ENCODE results near the gene BCL7A.

DNA sequence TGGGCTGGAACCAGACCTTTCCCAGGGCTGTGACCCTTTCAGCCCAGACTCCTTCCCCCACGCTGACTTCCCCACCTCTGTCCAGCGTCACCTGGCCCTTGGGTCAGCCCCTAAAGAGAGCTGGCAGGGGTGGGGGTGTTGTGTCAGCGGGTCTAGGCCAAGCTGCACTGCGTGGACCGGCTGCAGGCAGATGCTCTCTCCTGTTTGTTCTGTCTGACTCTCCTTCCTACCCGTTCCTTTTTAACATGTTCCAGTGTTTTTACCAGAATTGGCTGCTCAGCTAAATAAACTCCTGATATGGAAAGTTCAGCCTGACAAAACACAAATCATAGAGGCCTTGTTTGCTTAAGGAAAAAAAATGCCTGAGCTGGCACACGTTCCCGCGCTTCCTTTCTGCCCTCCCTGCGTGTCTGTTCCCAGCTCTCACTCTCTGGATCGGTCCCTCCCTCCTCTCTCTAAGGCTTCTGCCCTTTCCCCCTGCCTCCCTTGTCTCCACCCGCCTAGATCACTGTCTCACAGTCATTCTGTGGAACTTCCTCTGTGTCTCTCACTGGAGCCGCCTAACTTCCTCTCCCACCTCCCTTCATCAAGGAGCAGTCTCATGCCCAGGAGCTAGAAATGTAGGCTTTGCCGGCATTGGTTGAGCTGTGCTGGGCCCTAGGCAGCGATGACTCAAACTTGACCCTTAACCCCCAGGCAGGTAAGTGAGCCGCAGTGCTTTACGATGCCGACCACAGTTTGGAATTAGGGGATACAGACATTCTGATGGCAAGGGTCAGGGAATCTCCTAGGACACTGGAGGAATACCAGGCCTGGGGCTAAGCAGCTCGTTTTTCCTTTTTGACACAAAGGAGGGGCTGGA, 41.4 kb downstream of the BCL7A start:
- TF ChIP-seq, protein P1, sequence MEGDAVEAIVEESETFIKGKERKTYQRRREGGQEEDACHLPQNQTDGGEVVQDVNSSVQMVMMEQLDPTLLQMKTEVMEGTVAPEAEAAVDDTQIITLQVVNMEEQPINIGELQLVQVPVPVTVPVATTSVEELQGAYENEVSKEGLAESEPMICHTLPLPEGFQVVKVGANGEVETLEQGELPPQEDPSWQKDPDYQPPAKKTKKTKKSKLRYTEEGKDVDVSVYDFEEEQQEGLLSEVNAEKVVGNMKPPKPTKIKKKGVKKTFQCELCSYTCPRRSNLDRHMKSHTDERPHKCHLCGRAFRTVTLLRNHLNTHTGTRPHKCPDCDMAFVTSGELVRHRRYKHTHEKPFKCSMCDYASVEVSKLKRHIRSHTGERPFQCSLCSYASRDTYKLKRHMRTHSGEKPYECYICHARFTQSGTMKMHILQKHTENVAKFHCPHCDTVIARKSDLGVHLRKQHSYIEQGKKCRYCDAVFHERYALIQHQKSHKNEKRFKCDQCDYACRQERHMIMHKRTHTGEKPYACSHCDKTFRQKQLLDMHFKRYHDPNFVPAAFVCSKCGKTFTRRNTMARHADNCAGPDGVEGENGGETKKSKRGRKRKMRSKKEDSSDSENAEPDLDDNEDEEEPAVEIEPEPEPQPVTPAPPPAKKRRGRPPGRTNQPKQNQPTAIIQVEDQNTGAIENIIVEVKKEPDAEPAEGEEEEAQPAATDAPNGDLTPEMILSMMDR (IDR thresholded peaks at IDR 0.05; ENCODE audit: poor library complexity, severe bottlenecking), result no peak
- TF ChIP-seq EP300 (conservative IDR thresholded peaks at IDR 0.05; ENCODE audit: poor library complexity, severe bottlenecking) (no peak), RAD21 (conservative IDR thresholded peaks at IDR 0.05) (no peak), TAF1 (IDR thresholded peaks at IDR 0.05; ENCODE audit: low read depth) (no peak), EZH2 (IDR thresholded peaks at IDR 0.05; ENCODE audit: borderline replicate concordance, insufficient read depth, low read length, poor library complexity, severe bottlenecking) (no peak), SMC3 (conservative IDR thresholded peaks at IDR 0.05; ENCODE audit: poor library complexity) (no peak)
